ENCODE results near the gene TMEM131.

The TMEM131 gene

DNA sequence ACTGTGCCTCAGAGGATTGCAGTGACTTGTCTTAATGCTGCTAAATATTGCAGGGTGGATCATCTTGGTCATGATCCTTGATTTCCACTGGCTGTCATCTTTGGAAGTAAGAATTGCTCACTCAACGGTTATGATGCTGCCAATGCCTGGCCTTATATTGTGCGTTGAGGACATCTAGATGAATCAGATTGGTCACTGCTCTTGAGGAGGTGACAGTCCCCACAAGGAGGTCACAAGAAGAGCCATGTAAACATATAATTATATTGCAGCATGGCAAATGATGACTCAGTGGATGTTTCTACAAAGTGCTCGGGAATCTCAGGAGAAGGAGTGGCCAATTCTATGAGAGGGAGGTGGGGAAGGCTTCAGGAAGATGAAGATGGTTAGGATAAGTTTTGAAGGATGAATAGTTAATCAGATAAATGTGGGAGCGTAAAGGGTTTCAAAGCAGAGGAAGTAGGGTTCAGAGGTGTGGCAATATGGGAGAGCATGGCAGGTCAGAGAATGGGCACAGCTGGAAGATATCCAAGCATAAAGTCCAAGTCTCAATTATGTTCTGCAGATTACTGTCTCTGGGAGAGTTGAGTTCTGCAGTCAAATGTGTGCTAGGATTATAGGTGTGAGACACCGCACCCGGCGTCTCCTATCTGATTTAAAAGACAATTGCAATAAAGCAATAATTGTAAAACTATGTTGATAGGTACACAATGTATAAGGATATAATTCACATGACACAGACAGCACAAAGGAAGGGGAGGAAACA lies 21.3 kb upstream of the TMEM131 start:
- DNase-seq, result no peak

GRCh38 chr2:98015671-98016070 lies 19.9 kb upstream of the TMEM131 start:
- no peak for DNase-seq

GRCh38 chr2:98014379-98014778 lies 18.6 kb upstream of the TMEM131 start:
- DNase-seq, result no peak

DNA sequence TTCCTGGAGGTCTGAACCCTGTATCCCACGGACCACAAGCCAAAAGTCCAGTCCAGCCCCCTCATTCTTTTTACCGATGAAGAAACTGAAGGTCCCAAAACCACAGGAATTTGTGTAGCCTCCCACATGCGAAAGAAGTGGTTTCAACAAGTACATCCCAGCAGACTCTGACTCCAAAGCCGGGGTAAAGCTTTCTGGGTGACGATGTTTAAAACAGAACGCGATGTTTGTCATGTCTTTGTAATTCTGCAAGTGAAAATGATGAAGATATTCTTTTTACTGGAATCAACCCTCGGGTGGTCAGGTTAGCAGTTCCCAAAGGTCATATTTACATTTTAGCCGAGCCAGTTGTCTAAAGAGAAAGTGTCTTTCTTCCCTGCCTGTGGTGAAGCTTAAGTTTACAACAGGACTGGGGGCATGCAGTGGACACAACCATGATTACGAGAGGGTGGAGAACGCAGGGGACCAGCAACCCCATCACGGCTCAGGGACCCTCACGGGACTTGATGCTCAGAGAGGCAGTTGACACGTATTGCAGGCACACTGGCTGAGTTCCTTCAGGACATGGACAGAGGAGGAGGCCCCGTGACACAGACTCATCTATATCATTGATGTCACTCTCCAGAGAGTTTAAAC lies 17.8 kb upstream of the TMEM131 start:
- DNase-seq, result no peak

- no peak for DNase-seq
Observed at GRCh38 chr2:98012561-98012991, 16.8 kb upstream of the TMEM131 start.

DNA sequence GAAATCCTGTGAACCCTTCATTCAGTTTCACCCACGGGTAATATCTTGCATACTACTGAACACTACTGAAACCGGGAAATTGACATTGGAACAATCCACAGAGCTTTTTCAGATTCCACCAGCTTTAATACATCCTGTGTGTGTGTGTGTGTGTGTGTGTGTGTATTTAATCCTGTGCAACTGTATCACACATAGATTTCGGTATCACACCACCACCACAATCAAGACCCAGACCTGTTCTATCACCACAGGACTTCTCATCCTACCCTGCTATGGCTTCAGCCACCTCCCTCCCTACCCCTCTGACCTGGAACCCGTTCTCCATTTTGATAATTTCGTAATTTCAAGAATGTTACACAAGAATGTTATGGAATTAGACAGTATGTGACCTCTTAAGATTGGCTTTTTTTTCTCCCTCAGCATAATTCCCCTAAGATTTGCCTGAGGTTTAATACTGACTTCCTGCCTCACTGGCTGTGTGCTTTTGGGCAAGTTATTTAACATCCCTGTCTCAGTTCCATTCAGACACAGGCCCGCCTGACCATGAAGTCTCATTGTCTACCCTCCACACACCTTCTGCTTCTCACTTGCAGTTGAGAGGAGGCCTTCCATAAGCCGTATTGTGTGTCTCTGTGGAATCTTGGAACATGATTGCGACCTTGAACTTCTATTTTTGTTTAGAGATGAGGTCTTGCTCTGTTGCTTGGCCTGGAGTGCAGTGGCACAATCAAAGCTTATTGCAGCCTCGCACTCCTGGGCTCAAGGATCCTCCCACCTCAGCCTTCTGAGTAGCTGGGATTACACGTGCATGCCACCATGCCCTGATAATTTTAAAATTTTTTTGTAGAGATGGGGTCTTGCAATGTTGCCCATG lies 14.4 kb upstream of the TMEM131 start:
- no peak for DNase-seq

DNA sequence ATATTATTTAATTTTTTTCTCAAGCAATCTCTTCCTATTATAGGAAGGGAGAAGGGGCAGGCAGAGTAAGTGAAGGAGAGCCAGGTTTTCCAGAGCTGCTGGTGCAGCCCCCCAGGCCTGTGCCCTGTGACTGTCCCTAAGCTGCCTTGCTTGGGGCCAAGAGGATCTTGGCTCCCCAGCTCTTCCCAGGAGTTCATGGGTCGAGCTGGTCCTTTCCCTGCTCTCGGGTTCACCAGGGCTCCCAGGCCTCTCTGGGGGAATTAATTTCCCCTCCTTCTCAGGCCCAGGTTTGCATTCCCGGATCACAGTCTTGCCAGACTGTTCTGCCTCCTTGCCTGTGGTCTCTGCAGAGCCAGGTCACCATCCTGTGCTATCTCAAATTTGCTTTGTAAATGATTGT lies 12.7 kb upstream of the TMEM131 start:
- no peak for DNase-seq

DNA sequence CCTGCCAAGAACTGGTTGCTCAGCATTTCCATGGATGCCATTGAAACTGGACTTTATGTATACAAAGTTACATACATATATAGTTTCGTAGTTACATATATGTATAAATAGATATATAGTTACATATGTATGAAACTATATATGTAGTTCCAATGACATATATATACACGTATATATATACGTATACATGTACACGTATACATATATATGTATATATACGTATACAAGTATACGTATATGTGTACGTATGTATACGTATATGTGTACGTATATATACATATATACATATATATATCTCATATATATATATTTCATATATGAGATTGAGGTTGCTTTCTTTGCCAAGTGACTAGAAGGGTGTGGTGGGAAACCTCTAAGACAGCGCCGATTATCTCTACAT lies 10.6 kb upstream of the TMEM131 start:
- DNase-seq, result no peak

- DNase-seq, result no peak
Observed at GRCh38 chr2:98004613-98005012, 8.9 kb upstream of the TMEM131 start.

DNA sequence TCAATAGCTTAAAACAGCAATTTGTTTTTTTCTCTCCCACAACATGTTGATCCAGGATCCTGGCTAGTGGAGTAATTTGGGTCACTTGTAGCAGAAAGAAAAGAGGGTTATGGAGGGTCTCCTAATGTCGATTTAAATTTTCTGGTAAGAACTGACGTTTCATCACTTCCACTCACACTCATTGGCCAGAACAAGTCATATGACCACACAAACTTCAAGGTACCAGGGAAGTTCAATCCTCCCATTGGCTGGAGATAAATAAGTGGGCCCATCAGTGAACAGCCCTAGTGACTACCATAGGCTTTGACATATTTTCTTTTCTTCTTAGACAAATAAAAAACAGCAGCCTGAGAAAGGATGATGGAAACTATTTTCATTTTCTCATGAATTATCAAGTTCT lies 8.3 kb upstream of the TMEM131 start:
- no peak for DNase-seq

DNA sequence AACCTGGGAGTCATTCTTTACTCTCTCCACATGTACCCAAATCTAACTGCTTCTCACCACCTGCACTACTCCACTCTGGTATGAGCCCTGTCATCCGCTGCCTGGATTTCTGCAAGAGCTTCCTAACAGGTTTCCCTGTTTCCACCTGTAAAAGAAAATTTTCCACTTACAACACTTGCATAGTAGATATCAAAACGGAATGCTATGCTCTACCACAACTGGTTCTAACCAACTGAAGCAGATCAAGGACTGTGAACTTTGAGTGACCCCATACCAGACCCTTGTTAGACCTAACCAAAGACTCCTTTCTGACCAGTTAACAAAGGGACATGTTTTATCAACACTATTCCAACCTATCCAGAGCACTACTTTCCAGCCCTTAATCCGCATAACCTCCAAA lies 3.8 kb upstream of the TMEM131 start:
- no peak for DNase-seq

GRCh38 chr2:97998431-97999005 lies 2.8 kb upstream of the TMEM131 start:
- DNase-seq, result no peak

DNA sequence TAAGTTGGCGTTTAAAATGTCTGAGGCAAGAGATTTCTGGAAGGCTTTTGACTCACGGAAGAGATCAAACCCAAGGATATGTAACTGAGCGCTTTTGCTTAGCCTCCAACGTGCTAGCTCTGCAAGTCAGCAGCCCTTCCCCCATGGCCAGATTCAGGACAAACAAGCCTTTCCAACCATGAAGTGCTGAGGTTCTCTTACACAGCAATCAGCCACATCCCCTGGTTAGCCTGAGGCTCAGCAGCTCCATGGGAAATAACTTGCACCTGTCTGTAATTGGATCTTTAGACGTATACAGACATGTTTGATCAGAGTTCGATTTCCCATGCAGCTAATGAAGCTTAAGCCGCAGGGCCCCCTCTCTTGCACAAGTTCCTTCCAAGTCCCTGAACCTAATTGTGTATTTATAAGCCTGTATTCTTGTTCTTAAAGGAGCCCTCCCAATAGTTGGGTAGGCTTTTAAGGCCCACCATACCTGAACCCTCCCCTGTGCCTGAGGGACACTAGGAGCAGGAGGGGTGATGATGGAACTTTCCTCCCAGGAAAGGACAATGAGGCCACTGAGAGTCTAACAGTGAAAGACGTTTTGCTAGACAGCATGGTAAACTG lies 2.1 kb upstream of the TMEM131 start:
- DNase-seq, result no peak

GRCh38 chr2:97996679-97997078 lies 931 bp upstream of the TMEM131 start:
- DNase-seq, result no peak

GRCh38 chr2:97995026-97995733 lies 568 bp downstream of the TMEM131 start:
- no peak for DNase-seq

- DNase-seq, result no peak
Observed at GRCh38 chr2:97994476-97994875, 1.3 kb downstream of the TMEM131 start.

GRCh38 chr2:97993926-97994325 lies 1.8 kb downstream of the TMEM131 start:
- DNase-seq, result no peak

- DNase-seq, result no peak
Observed at GRCh38 chr2:97992836-97993825, 2.6 kb downstream of the TMEM131 start.

GRCh38 chr2:97991081-97991856 lies 4.5 kb downstream of the TMEM131 start:
- DNase-seq, result no peak

GRCh38 chr2:97988722-97989121 lies 7.0 kb downstream of the TMEM131 start:
- no peak for DNase-seq
